Gastrocnemius medialis (tissue), 4 donors: ENCODE data around the gene CDKL4. TPM values are rescaled to one million over a fixed set of nuclear protein-coding genes. Genes with fewer than 3 reads are reported as not detected.
"Not testable (repeated sequence)": the region's sequence is repeated elsewhere in the genome, so short reads cannot be mapped to it uniquely, and the experiment has no call there.

Source experiments
- ATAC-seq, 2 donors: fragments of 150-250 bp; one replicate each; pipeline ENCODE4 v1.9.1; 2016
- DNase-seq, 2 donors: peaks; one replicate each; pipeline ENCODE4 v3.0.0-alpha.2; 2019
- H3K27ac ChIP-seq, 4 donors: fragments of 200-600 bp; sonication (generic); 1 replicate in 1 of 4; 2 replicates in 3 of 4; pipeline ENCODE4 v1.5.1; 2016 to 2018; ENCODE audit warnings: mild to moderate bottlenecking in 2 of 4, moderate library complexity in 1 of 4
- H3K27me3 ChIP-seq, 3 donors: fragments of 200-600 bp; sonication (generic) in 2 of 3; 1 replicate in 1 of 3; 2 replicates in 2 of 3; pipeline versions ENCODE4 v1.5.1 to v1.6.0; 2016 to 2019; ENCODE audit warnings: mild to moderate bottlenecking in 1 of 3, moderate library complexity in 1 of 3
- H3K36me3 ChIP-seq, 2 donors: fragments of 200-600 bp; sonication (generic) in 1 of 2; one replicate each; pipeline ENCODE4 v1.5.1; 2017 to 2018
- H3K4me1 ChIP-seq, 2 donors: fragments of 200-600 bp; sonication (generic) in 1 of 2; one replicate each; pipeline ENCODE4 v1.5.1; 2016 to 2017; ENCODE audit warnings: mild to moderate bottlenecking in 2 of 2
- H3K4me3 ChIP-seq, 4 donors: fragments of 200-600 bp; sonication (generic) in 3 of 4; 1 replicate in 1 of 4; 2 replicates in 3 of 4; pipeline ENCODE4 v1.5.1; 2016 to 2019; ENCODE audit warnings: mild to moderate bottlenecking in 2 of 4
- H3K9me3 ChIP-seq, 3 donors: fragments of 200-600 bp; sonication (generic) in 2 of 3; 1 replicate in 1 of 3; 2 replicates in 2 of 3; pipeline ENCODE4 v1.5.1; 2016 to 2019
- POLR2A ChIP-seq, 2 donors: fragments of 450-650 bp; IDR thresholded peaks; one replicate each; pipeline ENCODE4 v1.6.1; 2017; ENCODE audit warnings: antibody characterized with exemption in 2 of 2, mild to moderate bottlenecking in 2 of 2, moderate library complexity in 2 of 2
- in situ Hi-C, 4 donors: fragments of 200-750 bp; cut with MboI; loops; one replicate each; pipeline versions ENCODE4 v1.15.0 to v1.8.0; 2017; ENCODE audit warnings: low sequenced_read_pairs in 4 of 4
- intact Hi-C: fragments of 100-400 bp; cut with DNase I; formaldehyde crosslinking; loops from one replicate; pipeline ENCODE4 v1.15.1; 2023; ENCODE audit warnings: low total_unique reads
- total RNA-seq, 4 donors: library from RNA; depleted of rRNA; stranded (reverse); fragments of >200 nt; gene quantifications; one replicate each; pipeline versions ENCODE4 v1.1.0 to v1.2.3, GENCODE V29; 2016
- TF ChIP-seq, protein P1 (sequence below), 5 experiments: fragments of 450-650 bp in 3 of 5; fragments of 200-600 bp in 2 of 5; sonication (generic) in 2 of 5; IDR thresholded peaks in 4 of 5; conservative IDR thresholded peaks in 1 of 5; 1 replicate in 4 of 5; 2 replicates in 1 of 5; pipeline ENCODE4 v1.5.1; 2016 to 2019; ENCODE audit warnings: antibody characterized with exemption in 5 of 5, mild to moderate bottlenecking in 3 of 5, moderate library complexity in 3 of 5

The CDKL4 gene
- total RNA-seq, 4 donors from 2014 or later: 0.36 to 1.1 TPM; not detected in 2

DNA sequence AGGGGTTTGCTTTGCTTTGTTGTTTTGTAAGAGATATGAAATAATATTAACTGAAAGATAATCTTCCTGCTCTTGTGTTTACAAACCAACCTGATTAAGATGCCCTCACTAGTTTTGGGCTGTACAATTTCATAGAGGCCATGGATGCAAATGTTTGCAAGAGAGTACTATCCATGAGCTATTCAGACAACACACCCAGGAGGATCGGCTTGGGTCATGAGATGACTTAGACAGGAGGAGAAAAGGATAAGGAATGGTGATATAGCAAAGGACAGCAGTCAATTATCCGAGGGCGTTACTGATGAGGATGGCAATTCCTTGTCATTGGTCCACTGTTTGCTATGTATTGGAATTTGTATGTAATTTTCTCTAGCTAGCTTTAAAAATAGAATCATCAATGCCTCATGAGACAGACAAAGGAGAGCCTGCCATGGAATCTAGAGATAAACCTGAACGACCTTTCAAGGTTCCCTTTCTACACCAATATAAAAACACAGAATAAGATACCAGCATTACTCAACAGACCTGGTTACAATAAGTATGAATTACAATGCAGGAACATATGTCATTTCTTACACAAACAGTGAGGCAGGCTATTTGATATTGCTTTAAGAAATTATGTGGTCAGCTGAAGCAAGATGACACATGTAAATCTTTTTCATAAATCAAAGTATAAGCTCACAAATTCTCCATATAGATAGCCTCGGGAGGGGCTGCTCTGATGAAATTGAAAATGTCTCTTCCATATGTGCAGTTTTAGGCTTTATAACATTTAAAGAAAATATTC lies 68.6 kb downstream of the CDKL4 start:
- DNase-seq: no peak
- Histone ChIP-seq H3K27me3 (no peaks in the 10 kb centered on the region), H3K4me3 (no peak overlapping the region), H3K27ac (peak overlapping the region in 1 of 4 donors; percentile 52), H3K9me3 (no peaks in the 10 kb centered on the region), H3K36me3 (no peaks in the 10 kb centered on the region), H3K4me1 (peaks cover 0 to 4% of the 10 kb centered on the region in 2 donors)
- intact Hi-C loops (loop anchor here (2.0 kb wide), 1 partner anchor 54 kb away; the partner anchor contains the start of gene SOS1), in situ Hi-C loops (no loop called here)
- ATAC-seq: peak in 1 of 2 donors; percentile 75
- TF ChIP-seq, protein P1, sequence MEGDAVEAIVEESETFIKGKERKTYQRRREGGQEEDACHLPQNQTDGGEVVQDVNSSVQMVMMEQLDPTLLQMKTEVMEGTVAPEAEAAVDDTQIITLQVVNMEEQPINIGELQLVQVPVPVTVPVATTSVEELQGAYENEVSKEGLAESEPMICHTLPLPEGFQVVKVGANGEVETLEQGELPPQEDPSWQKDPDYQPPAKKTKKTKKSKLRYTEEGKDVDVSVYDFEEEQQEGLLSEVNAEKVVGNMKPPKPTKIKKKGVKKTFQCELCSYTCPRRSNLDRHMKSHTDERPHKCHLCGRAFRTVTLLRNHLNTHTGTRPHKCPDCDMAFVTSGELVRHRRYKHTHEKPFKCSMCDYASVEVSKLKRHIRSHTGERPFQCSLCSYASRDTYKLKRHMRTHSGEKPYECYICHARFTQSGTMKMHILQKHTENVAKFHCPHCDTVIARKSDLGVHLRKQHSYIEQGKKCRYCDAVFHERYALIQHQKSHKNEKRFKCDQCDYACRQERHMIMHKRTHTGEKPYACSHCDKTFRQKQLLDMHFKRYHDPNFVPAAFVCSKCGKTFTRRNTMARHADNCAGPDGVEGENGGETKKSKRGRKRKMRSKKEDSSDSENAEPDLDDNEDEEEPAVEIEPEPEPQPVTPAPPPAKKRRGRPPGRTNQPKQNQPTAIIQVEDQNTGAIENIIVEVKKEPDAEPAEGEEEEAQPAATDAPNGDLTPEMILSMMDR (IDR thresholded peaks at IDR 0.05 in 4 of 5, conservative IDR thresholded peaks at IDR 0.05 in 1 of 5): no peak
- no peak for TF ChIP-seq POLR2A (IDR thresholded peaks at IDR 0.05)

DNA sequence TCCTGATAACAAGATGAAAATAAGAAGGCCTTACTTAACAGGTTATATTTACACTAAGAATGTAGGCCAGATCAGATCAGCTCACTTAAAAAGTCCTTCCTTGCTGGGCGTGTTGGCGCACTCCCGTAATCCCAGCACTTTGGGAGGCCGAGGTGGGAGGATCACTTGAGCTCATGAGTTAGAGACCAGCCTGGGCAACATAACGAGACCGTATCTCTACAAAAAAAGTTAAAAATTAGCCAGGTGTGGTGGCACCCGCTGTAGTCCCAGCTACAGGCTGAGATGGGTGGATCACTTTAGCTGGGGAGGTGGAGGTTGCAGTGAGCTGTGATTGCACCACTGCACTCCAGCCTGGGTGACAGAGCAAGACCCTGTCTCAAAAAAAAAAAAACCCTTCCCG lies 69.7 kb downstream of the CDKL4 start:
- Histone ChIP-seq H3K9me3 (no peaks in the 10 kb centered on the region), H3K4me3 (no peak overlapping the region), H3K4me1 (peaks cover 0 to 4% of the 10 kb centered on the region in 2 donors), H3K27me3 (no peaks in the 10 kb centered on the region), H3K36me3 (no peaks in the 10 kb centered on the region), H3K27ac (no peak overlapping the region)
- TF ChIP-seq, protein P1 (IDR thresholded peaks at IDR 0.05 in 4 of 5, conservative IDR thresholded peaks at IDR 0.05 in 1 of 5): no peak
- no peak for TF ChIP-seq POLR2A (IDR thresholded peaks at IDR 0.05)
- DNase-seq (no peak), ATAC-seq (no peak)
- in situ Hi-C loops: no loop called here
- intact Hi-C loops: loop anchor here (2.0 kb wide), 1 partner anchor 53 kb away; the partner anchor contains the start of gene SOS1

DNA sequence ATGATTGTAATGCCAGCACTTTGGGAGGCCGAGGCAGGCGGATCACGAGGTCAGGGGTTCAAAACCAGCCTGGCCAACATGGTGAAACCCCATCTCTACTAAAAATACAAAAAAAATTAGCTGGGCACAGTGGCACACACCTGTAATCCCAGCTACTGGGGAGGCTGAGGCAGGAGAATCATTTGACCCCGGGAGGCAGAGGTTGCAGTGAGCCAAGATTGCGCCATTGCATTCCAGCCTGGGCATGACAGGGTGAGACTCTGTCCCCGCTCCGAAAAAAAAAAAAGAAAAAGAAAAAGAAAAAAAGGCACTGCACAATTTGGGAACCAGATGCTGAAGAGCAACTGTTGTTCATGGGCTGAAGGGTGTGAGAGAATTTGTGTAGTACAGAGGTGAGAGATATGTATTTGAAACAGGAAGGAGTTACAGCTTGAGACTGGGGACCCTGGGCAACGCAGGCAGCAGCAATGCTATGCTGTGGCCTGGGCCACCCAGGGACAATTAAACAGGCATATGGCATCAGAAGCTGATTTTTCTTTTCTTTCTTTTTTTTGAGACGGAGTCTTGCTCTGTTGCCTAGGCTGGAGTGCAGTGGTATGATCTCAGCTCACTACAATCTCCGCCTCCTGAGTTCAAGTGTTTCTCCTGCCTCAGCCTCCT lies 71.6 kb downstream of the CDKL4 start:
- ATAC-seq, in situ Hi-C loops, DNase-seq, H3K4me3 ChIP-seq, H3K27me3 ChIP-seq, intact Hi-C loops, H3K36me3 ChIP-seq, H3K9me3 ChIP-seq, H3K27ac ChIP-seq, H3K4me1 ChIP-seq: not testable (repeated sequence)

DNA sequence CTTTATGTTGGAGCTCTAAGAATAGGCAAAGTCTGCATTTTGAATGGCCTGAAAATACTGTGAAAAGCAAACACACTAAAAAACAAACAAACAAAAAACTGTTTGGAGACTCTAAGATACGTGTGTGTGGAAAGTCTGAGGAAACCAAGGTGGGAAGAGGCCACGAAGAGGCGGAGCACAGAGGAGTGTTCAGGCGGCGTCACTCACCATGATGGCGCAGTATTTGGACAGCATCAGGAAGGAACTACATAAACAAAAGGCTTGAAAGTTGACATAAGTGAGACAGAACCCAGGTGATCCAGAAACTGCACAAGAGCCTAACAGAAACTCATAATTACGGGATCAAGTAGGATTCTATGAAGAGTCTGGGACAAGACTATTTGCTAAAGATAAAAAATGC lies 72.1 kb downstream of the CDKL4 start:
- Histone ChIP-seq H3K4me3 (no peak overlapping the region), H3K36me3 (no peaks in the 10 kb centered on the region), H3K9me3 (no peaks in the 10 kb centered on the region), H3K4me1 (peaks cover 0 to 4% of the 10 kb centered on the region in 2 donors), H3K27ac (no peak overlapping the region), H3K27me3 (no peaks in the 10 kb centered on the region)
- DNase-seq: no peak
- ATAC-seq: no peak
- in situ Hi-C loops: no loop called here
- TF ChIP-seq, protein P1 (IDR thresholded peaks at IDR 0.05 in 4 of 5, conservative IDR thresholded peaks at IDR 0.05 in 1 of 5): no peak
- TF ChIP-seq POLR2A (IDR thresholded peaks at IDR 0.05): no peak
- intact Hi-C loops: no loop called here

DNA sequence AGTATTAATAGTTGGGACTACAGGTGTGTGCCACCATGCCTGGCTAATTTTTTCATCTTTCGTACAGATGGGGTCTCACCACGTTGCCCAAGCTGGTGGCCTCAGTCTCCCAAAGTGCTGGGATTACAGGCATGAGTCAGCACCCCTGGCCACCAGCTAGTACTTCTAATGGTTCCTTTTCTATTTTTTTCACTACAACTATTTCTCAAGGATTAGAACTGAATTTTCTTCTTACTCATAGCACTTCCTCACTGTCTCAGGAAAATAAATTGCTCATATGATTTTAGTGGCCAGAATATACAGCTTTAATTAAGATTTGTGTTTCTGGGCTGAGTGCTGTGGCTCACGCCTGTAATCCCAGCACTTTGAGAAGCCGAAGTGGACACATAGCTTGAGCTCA lies 79.7 kb downstream of the CDKL4 start:
- TF ChIP-seq POLR2A (IDR thresholded peaks at IDR 0.05): no peak
- TF ChIP-seq, protein P1 (IDR thresholded peaks at IDR 0.05 in 4 of 5, conservative IDR thresholded peaks at IDR 0.05 in 1 of 5): no peak
- Histone ChIP-seq H3K27me3 (no peaks in the 10 kb centered on the region), H3K4me1 (peaks cover 7 to 18% of the 10 kb centered on the region in 2 donors), H3K9me3 (no peaks in the 10 kb centered on the region), H3K27ac (no peak overlapping the region), H3K36me3 (no peaks in the 10 kb centered on the region), H3K4me3 (no peak overlapping the region)
- DNase-seq: no peak
- intact Hi-C loops: no loop called here
- in situ Hi-C loops: no loop called here
- ATAC-seq: no peak
